Stimulated activated naive CD4-positive, alpha-beta T cell (primary cell): ENCODE measurements around the gene AUTS2.
A peak's percentile ranks its signal among the peaks of the same experiment; 100 is the strongest.

ENCODE experiments used
- DNase-seq, 6 experiments: peaks; one replicate each; lab custom pipeline; 2025; lab: John Stamatoyannopoulos, UW

AUTS2 gene

DNA sequence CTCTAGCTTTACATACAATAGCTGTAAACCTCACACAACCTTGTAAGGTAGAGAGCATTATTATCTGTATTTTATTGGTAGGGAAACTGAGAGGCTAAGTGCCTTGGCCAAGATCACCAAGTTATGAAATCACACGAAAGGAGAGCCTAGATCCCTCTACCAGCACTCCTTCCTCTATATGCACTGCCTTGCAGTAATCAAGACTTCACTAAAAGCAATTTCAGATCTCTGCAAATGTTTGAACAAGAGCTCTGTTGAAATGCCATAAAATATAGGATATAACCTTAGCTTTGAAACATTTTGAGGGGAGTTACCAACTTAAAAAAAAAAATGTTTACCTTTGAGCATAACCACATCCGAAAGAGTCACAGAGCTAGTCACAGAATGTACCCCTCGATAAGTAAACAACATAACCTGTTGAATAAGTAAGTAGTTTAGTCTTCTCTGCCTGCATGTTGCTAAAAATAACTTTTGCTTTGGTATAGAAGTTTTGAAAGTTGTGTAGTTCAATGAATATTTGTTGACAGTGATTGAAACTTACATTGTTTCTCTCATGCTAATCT, 709.4 kb downstream of the AUTS2 start:
- peak in 3 of 6 experiments; percentile 12 to 46 (median 18) for DNase-seq

DNA sequence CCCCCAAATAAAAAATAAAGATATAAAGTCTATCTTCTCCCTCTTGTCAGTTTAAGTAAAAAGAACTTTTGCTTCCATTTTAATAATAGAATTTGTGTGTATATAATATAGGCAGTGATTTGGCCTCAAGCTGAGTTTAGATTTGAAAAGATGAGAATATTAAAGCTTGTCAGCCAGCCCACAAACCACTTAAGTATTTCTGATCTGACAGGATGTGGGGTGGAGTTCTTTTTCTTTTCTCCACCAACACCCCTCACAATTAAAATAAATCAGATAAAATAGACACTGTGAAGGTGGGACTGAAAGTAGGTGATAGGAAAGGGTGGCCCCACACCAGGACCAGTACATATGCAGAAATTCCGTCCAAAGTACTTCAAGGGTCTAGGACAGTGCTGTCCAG, 714.1 kb downstream of the AUTS2 start:
- DNase-seq: peak in 2 of 6 experiments; percentile 17 to 21

DNA sequence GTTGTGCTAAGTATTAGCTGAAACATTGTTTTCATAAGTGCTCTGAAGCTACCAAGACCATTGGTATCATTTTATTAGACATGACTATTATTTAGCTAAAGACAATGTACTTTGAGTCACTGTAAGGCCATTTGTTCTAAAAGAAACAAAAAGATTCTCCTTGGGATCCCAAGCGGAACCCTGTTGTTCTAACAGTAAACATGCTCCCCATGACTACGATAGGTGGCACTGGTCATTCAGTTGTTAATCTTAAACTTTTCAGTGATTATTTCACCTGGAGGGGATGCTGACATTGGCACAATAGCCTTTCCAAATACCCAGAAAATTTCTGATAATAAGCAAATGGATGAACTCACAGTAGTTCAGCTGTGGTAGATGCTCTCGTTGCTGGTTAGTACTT, 715.0 kb downstream of the AUTS2 start:
- no peak for DNase-seq

DNA sequence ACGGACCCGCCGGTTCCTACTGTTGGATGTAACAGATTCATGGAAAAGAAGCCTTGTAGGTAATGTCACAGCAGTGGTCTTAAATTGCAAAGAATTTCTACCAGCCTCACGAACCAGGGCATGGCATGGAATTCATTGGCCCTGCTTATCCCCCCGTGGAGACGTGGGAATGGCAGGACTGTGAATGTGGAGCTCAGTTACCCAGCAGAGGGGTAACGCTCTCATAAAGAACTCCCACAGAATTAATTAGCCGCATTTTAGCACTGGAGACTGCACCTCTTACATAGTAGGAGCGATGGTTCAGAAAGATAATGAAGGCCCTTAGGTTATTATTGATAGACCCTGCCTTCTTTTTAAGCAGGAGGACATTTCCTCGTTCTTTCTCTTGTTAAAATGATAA, 715.4 kb downstream of the AUTS2 start:
- no peak for DNase-seq

DNA sequence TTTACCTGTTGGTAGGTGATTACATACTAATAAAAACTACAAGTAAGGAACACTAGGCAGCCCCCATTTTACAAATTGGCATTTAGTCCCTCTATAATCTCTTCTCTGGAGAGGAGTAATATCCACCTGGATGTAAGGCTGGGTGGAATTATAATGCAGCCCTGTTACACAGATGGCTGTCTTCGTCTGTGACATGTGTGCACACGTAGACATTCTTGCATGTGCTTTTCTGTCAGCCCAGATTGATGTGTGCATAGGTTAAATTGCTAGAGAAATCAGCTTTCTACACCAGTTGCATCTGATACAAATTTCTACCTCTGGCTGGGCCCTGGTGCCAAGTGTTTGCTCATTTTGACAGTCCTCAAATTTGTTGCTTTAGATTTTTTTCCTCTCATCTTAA, 715.9 kb downstream of the AUTS2 start:
- DNase-seq: no peak

DNA sequence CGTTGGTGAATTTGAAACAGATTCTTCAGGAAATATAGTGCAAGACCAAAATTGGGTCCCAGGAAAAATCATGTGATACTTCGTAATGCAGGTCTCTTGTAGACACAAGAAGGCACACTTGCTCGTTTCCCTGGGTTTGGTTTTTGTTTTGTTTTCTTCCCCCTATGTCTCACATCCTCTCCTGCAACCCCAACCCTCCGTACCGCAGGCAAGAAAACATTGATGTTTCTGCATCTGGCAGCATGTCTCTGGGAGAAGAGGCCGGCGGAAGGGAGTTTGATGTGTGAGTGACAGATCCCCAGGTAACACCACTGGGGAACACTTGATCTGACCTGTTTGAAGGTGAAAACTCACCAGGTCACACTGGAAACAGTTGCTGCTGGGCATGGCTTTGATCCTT, 718.5 kb downstream of the AUTS2 start:
- DNase-seq: peak in 3 of 6 experiments; percentile 6 to 37 (median 11)

DNA sequence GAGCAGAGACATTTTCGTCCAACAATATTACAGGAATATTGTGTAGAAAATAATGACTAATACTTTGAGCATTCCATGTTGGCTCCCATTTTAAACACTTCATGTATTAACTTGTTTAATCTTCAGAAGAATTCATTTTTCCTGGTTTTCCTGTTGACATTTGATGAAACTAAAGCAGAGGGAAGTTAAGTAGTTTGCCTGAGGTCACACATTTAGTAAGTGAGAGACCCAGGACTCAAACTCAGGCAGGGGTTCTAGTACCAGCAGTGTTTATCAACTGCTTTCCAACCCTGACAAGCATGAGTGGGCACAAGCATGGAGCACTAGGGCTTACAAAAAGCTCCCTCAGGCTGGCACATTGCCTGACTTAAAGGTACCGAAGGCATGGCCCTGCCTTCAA, 719.1 kb downstream of the AUTS2 start:
- no peak for DNase-seq

DNA sequence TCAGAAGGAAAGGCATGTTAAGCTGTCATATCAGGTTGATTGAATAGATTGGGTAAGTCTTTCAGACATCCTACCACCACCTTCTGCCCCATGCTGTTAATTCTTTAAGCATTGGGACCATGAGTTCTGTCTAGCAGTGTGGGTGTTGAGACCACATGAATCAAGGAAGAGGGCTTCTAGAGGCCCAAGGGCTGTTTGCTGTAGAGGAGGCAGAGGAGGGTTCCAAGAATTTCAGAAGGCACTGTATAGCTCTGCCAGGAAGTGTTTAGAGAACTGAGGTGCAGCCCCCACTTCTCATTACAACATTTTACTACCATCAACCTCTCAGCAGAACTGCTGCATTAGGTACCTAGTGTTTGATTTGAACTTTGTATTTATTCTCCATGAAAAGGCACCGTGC, 720.2 kb downstream of the AUTS2 start:
- DNase-seq: no peak

DNA sequence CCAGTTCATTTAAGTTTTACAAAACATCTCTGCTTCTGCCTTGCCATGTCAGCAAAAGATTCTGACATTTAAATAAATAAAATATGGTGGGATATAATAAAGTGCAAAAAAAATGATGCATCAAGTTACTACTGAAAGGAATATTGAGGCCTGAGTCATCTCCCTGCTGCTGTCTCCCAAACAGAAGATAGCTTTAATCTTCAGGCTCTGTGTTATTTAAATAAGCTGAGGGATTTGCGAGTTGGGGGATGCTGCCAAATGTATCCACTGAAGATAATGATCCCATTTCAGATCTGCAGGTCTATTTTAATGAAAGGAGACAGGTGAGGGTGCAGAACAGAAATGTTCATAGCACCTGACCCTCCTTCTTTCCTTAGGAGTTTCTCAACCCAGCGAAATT, 720.8 kb downstream of the AUTS2 start:
- DNase-seq: no peak

DNA sequence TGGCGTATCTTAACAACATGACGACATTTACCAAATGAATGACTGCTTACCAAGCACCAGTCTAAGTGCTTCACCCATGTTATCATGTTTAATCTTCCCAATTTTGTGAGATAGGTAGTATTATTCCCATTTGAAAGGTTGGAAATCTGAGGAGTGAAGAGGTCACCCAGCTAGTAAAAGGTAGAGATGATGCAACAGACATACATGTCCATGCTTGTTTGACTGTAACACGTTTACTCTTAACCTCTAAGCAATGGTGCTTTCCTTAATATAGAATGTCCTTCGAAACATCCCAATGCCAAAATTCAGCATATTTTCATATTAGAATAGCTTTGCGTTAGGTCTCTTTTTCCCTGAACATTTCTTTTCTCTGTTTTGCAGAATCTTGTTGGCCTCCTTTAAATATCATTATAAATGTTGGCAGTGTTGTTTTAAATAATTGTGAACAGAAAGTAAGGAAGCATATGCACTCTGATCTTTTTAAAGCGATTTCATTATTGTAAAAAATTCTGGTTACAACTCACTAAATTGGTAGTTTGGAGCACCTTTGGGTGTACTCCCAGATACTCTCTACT, 722.8 kb downstream of the AUTS2 start:
- no peak for DNase-seq

DNA sequence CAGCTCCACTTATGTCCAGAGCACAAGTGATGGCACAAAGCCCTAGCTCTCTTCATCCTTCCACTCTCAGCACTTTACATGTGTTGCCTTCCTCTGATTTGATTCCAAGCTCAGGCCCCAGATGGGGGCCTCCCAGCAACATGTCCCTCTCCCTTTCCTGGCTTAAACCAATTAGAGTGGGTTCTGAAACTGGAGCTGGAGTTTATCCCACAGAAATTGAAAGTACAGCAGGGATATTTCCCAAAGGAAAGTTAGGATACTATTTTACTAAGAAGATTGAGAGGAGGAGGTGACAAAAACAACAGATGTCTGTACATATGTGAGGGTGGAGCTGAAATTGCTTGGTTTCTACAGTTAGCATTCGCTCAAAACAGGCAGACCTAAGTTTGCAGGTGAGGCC, 724.6 kb downstream of the AUTS2 start:
- DNase-seq: no peak

DNA sequence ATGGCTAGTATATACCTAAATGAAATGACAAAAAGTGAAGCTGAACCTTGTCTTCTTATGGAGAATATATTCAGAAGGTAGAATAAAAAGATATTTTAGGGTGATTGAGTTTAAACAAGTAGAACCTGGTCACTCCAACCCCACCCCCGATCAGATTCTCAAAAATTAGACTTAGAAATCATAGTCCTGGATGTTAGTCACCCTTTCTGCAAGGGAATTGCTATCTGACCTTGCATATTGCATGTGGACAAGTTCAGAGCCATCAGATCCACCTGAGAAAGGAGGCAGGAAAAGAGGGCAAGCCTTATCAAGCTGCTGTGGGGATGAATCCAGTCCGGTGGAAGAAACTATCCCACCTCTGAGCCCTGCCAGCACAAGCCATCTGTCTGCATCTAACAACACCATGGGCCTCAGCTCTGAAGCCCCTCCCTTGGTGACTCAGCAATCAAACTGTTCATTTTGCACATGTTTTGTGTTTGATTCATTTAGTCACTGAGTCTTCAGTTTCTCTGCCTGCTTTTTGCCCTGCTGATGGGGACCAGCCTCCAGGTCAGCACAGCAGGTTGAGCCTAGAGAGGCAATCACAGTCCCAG, 727.3 kb downstream of the AUTS2 start:
- DNase-seq: no peak

DNA sequence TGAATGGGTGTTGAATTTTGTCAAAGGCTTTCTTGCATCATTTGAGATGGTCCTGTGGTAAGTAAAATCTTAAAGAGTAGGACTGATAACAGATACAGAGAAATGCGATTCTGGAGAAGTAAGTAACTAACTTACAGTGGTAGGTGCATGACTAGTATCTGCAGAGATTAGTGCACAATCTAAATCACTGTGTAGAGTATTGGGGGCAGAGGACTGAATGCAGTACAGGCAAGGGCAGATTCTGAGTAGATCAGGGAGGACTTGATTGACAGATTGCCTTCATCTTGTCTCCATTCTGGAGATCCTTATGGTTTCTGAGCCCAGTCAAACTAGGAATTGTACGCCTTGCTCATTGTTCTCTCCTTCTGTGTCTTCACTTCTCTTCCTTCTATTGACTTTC, 736.0 kb downstream of the AUTS2 start:
- no peak for DNase-seq

DNA sequence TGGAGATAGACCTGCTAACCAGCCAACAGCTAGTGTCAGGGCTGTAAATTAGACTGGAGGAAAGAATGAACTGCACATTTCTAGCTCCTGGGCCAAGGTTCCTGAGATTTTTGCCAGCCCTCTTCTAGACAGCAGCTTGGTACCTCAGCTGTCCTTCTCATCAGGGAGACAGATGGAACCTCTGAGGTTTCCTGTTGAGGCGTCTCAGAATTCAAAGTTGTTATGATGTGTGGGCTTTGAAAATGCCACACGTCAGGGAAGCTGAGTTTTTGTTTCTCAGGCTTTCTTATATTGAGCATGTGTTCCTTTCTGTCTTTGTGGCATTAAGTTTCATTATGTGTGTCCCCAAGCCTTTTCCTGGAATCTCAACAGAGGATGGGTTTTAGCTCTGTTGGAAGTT, 736.6 kb downstream of the AUTS2 start:
- DNase-seq: peak in 2 of 6 experiments; percentile 30

DNA sequence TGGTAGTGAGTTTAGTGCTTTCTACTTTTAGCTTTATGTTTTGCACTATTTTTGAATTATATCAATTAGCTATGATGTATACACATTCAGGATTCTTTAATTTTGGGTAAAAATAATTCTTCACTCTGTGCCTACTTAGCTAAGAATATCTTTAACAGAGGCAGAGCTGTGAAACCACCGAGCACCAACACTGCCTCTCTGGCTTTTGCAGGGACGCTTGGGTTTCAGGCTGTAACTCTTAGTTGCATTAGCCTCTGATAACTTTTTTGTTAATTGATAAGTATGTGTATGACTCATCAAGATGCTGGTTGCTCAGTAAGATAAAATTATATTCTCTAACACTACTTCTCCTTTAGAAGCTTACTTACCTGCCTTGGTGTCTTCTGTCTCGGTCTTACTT, 738.3 kb downstream of the AUTS2 start:
- DNase-seq: no peak

DNA sequence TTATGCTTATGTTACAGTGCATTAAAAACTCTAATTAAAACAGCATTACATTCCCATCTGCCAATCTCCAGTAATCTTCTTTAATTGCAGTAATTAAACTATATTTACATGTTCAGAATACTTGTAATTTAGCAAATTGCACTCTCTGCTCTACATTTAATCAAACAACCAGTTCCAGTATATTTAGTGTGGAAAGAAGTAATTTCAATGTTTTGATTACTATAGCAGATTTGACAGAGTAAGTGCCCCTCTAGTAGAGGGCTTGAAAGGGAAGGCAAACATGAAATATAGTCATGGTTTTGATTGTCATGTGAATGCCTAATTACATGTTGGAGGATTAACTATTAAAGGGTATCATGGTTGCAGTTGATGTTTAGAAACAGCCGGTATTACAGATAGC, 739.7 kb downstream of the AUTS2 start:
- no peak for DNase-seq

DNA sequence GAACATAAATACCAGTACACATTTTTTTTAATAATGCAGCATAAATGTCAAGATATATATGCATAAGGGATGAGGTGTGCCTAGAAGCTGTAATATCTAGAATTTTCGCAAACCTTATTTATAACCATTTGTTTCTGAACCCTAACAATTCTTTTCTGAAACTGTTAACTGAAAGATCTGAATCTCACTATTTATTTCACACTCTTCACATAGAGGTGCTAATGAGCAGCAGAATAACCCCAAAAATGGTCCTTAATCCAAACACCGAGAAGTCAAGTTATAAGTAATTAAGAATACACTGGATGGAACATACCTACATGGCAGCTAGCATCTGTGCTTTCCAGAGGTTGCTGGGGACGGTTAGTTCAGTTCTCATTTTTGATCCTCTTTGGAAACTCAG, 742.0 kb downstream of the AUTS2 start:
- no peak for DNase-seq

DNA sequence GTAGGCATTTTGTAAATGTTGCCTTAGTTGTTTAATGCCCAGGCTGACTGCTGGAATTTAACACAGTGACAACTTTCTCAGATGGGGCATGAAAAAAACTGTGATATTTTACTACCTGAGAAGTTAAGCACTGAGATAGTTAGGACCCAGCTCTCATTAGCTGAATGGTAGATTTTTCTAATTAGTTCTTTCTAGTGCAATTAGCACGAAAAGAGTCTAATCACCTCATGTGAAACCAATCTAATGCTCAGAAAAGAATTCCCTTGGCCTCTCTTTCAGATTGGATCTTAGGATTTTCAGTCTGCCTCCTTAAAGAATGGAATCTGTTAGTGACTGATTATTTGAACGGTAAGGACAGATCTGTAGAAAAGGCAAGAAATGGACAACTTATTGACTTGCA, 743.2 kb downstream of the AUTS2 start:
- no peak for DNase-seq

DNA sequence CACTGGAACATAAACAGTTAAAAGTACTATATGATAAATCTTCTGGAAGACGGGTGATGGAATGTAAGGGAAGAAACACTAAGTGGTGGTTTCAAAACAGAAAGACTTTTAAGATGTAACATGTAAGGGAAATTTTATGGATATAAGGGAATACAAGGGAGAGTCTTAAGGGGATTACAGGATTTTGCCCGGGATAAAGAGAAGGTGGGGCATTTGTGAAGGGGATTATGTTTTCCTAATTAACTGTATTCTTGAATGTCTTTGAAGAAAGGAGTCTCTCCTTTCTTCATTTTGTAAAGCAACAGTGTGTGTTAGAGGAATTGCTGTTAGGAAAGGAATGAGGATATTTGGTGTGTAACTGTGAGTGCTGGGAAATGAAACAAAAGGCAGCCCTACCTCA, 745.2 kb downstream of the AUTS2 start:
- no peak for DNase-seq

DNA sequence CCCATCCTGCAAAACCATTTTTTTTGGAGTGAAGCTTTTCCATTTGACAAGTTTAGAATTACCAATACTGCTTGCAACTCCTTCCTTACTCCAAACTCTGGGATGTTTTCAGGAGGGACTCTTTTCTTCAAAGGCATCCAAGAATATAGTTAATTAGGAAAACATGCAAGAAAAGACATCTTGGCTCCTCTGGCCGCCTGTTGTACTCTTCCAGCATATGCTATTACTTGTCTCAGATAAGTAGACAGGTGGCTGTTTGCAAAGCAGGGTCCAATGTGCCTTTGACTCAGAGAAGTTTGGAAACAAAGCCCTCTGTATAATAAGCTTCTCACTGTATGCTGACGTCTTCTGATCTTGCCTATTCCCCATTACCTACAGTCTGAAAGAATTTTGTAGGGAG, 746.5 kb downstream of the AUTS2 start:
- DNase-seq: no peak

DNA sequence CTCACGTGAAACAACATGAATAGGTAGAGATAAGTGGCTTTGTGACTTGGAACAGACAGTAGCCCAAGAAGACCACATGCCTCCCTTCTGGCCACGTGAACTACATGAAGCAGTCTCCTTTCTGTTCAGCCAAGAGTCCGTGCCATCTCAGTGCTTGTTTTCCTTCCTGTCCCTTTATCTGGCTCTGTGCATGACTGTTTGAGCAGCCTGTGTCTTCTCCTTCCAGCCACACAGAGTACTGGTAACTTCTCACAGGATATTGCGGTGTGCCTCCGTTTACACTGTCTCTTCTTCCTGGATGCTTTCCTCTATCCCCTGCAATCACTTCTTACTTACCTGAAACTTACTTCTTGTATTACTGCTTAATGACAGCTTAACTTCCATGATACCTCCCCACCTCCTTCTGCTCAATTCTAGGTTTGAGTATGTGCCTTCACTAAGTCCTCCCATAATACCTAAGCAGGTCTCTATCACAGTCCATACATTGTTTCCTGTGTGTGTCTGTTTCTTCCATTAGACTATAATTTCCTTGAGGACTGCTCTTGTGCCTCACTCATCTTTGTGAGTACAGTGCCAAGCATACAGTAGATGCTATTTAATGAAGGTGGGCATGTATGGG, 748.7 kb downstream of the AUTS2 start:
- no peak for DNase-seq

DNA sequence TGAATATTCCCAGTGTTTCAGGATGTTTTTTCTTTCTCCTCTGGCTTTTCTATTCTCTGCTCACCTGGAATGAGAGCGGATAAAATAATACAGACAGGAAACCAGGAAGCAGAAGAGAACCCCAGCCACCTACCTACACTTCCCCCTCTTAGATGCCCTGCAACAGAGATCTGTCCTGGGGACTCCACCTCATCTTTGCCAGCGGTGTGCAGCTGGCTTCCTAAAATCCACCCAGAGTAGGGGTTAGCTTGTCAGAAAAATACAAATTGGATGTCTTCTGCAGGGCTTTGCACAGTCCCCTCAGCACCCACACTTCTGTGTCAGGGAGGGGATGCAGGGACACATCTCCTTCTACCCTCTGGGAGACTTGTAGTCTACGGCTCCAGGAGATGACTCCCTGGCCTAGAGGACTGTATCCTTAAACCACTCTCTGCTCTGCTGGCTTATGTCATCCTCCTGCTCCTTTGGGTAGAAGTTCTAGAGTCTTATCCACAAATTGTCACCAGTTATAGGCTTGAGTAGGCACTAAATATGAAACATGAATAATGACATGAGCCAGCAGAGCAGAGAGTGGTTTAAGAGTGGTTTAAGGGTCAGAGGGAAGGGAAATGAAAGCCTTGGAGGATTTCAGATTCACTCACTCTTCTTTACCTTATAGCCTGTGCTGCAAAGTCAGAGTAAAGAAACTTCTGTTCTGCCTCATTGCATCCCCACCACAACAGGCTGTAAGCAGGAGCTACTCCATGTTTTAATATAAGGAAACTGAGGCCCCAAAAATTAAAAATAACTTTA, 749.4 kb downstream of the AUTS2 start:
- DNase-seq: no peak

DNA sequence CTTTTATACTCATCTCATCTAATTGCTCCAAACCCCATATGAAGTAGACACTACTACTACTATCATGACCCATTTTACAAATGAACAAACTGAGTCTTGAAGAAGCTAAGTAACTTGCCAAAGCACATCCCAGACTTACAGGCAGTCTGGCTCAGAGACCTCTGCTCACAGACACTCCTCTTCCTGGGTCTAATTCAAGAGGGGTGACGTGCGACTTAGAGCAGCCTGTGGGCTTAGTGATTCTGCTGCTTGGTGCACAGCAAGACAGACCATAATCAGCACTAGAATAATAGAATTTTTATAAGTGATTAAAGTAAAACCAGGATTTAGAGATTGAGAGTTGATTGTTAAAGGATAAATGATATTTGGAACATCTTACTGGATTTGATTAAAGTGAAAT, 750.8 kb downstream of the AUTS2 start:
- no peak for DNase-seq
